AG09309 (cell line): ENCODE results near the gene KCNH5.

ENCODE experiments used
- DNase-seq: peaks from one replicate; pipeline ENCODE4 v3.0.0-alpha.2; 2010; ENCODE audit warnings: low read depth
- H3K4me3 ChIP-seq: 2 replicates; pipeline ENCODE4 v1.5.1; 2011; ENCODE audit warnings: mild to moderate bottlenecking, low read depth, low read length, moderate library complexity; ENCODE audit not compliant: control insufficient read depth
- CTCF ChIP-seq: IDR thresholded peaks from 2 replicates; pipeline ENCODE4 v1.5.1; 2011; ENCODE audit warnings: mild to moderate bottlenecking, low read depth, low read length, inconsistent platforms; ENCODE audit not compliant: insufficient read depth, control insufficient read depth; ENCODE audit errors: missing control alignments

KCNH5 gene

GRCh38 chr14:63045234-63045611 is at the start of gene KCNH5:
KCNH5 (minus strand) TSS chr14:63045458; CDS start chr14:63045186, 272 bp downstream.
- no peak for DNase-seq
- H3K4me3 ChIP-seq, result no peak within 1 kb of the TSS; the same call in 1 of the 2 replicates
- no peak for TF ChIP-seq CTCF

- TF ChIP-seq CTCF, result no peak
- H3K4me3 ChIP-seq, result no peak overlapping the region
- no peak for DNase-seq
Observed at GRCh38 chr14:63091394-63091996, 46.2 kb upstream of the KCNH5 start.

- H3K4me3 ChIP-seq, result no peak overlapping the region
- no peak for TF ChIP-seq CTCF
Observed at GRCh38 chr14:63088865-63089264, 43.6 kb upstream of the KCNH5 start.

GRCh38 chr14:63078569-63078968 is 33.3 kb upstream of the KCNH5 start:
- DNase-seq, result no peak
- no peak for TF ChIP-seq CTCF

More at GRCh38 chr14:63088865-63089264, 43.6 kb upstream of the KCNH5 start:
- no peak for DNase-seq

GRCh38 chr14:63076488-63076887 is 31.2 kb upstream of the KCNH5 start:
- no peak overlapping the region for H3K4me3 ChIP-seq
- DNase-seq, result no peak
- no peak for TF ChIP-seq CTCF

More at GRCh38 chr14:63078569-63078968, 33.3 kb upstream of the KCNH5 start:
- no peak overlapping the region for H3K4me3 ChIP-seq

- TF ChIP-seq CTCF, result no peak
- no peak overlapping the region for H3K4me3 ChIP-seq
- no peak for DNase-seq
Observed at GRCh38 chr14:63055631-63056030, 10.4 kb upstream of the KCNH5 start.
